DMS114 treated with DMSO at 0.1 percent for 48 hours (cell line): ENCODE data around the gene BRD3OS.

Experiments
- DNase-seq: peaks from one replicate; lab custom pipeline; 2025; ENCODE audit not compliant: unreplicated experiment; lab: John Stamatoyannopoulos, UW

Gene BRD3OS

GRCh38 chr9:134024828-134025605 is at the start of gene BRD3OS:
Gene BRD3OS, plus strand, starts transcription at chr9:134025481. Its CDS starts 1,267 bp downstream, at chr9:134026748.
- DNase-seq: peak; percentile 93

GRCh38 chr9:133975511-133975910 is 49.8 kb upstream of the BRD3OS start:
- no peak for DNase-seq

- DNase-seq: no peak
Observed at GRCh38 chr9:133976191-133976861, 49.0 kb upstream of the BRD3OS start.

GRCh38 chr9:133976887-133977286 is 48.4 kb upstream of the BRD3OS start:
- DNase-seq: no peak

- no peak for DNase-seq
Observed at GRCh38 chr9:133977421-133978201, 47.7 kb upstream of the BRD3OS start.

- no peak for DNase-seq
Observed at GRCh38 chr9:133978226-133978898, 46.9 kb upstream of the BRD3OS start.

GRCh38 chr9:133978899-133979272 is 46.4 kb upstream of the BRD3OS start:
- DNase-seq: no peak

GRCh38 chr9:133979273-133979920 is 45.9 kb upstream of the BRD3OS start:
- DNase-seq: no peak

GRCh38 chr9:133979921-133980863 is 45.1 kb upstream of the BRD3OS start:
- DNase-seq: no peak

- DNase-seq: no peak
Observed at GRCh38 chr9:133980864-133981588, 44.3 kb upstream of the BRD3OS start.

GRCh38 chr9:133981589-133981957 is 43.7 kb upstream of the BRD3OS start:
- no peak for DNase-seq

GRCh38 chr9:133981958-133982681 is 43.2 kb upstream of the BRD3OS start:
- DNase-seq: no peak

GRCh38 chr9:133982971-133983720 is 42.1 kb upstream of the BRD3OS start:
- no peak for DNase-seq

- no peak for DNase-seq
Observed at GRCh38 chr9:133986061-133986460, 39.2 kb upstream of the BRD3OS start.

- no peak for DNase-seq
Observed at GRCh38 chr9:133986774-133987445, 38.4 kb upstream of the BRD3OS start.

- no peak for DNase-seq
Observed at GRCh38 chr9:133987446-133987788, 37.9 kb upstream of the BRD3OS start.
